Bronchial epithelial cell (primary cell): ENCODE data around the gene JAZF1. TPM values are rescaled to one million over a fixed set of nuclear protein-coding genes. Genes with fewer than 3 reads are reported as not detected.

Experiments
- DNase-seq: peaks from one replicate; pipeline ENCODE4 v3.0.0-alpha.2; 2010; ENCODE audit warnings: low read depth
- FAIRE-seq: peaks from 2 replicates; lab custom pipeline; 2011; peaks lifted over from hg19 to GRCh38; lab: Jason Lieb, UNC
- H3K27me3 ChIP-seq: 2 replicates; pipeline ENCODE4 v1.5.1; 2011; ENCODE audit warnings: low read length; ENCODE audit not compliant: control insufficient read depth, insufficient read depth
- H3K36me3 ChIP-seq: 2 replicates; pipeline ENCODE4 v1.5.1; 2011; ENCODE audit warnings: low read length; ENCODE audit not compliant: control insufficient read depth, insufficient read depth
- H3K4me3 ChIP-seq: 2 replicates; pipeline ENCODE4 v1.5.1; 2011; ENCODE audit warnings: mild to moderate bottlenecking, low read depth, low read length, control low read depth
- CTCF ChIP-seq: IDR thresholded peaks from 2 replicates; pipeline ENCODE4 v1.5.1; 2011; ENCODE audit warnings: mild to moderate bottlenecking, moderate library complexity, low read length, control low read depth, inconsistent platforms; ENCODE audit not compliant: insufficient read depth, severe bottlenecking
- total RNA-seq: library from RNA; depleted of rRNA; stranded (reverse); fragments of >200 nt; gene quantifications from 2 replicates; pipeline ENCODE4 v1.2.1, GENCODE V29; 2014

JAZF1 gene
- total RNA-seq, 1 donor from 2014 or later: 1.1 TPM

GRCh38 chr7:27920281-27920946, 260.2 kb downstream of the JAZF1 start:
- FAIRE-seq (no peak), DNase-seq (peak; percentile 42)
- no peaks in the 10 kb centered on the region for H3K27me3 ChIP-seq
- no peaks in the 10 kb centered on the region for H3K36me3 ChIP-seq
- H3K4me3 ChIP-seq: no peak overlapping the region
- no peak for TF ChIP-seq CTCF

GRCh38 chr7:27918503-27918902, 262.1 kb downstream of the JAZF1 start:
- no peak for DNase-seq
- TF ChIP-seq CTCF: no peak
- Histone ChIP-seq H3K27me3 (no peaks in the 10 kb centered on the region), H3K36me3 (no peaks in the 10 kb centered on the region), H3K4me3 (no peak overlapping the region)
- no peak for FAIRE-seq

DNA sequence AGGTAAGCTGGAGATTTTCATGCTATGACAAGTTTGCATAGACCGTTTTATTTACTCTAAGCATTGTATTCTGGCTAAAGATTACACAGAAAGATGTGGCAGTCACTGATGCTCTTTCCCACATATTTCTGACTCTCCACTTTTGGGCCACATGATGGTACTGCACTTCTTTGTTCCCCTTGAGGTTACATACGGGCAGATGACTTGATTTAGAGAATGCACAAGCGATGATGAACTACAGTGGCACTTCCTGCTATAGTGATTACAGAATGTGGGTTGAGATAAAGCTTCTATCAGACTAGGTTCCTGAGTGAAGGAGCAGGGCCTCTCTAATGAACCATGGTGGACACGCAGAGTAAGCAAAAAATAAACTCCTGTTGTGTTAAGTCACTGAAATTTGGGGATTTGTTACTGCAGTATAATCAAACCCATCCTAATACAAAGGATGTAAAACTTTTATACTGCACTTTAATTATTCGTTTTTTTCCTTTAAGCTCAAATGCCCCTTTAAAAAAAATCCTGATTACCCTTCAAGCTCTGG, 262.8 kb downstream of the JAZF1 start:
- no peak for FAIRE-seq
- DNase-seq: peak; percentile 82
- H3K36me3 ChIP-seq: no peaks in the 10 kb centered on the region
- no peaks in the 10 kb centered on the region for H3K27me3 ChIP-seq
- no peak overlapping the region for H3K4me3 ChIP-seq
- TF ChIP-seq CTCF: no peak

DNA sequence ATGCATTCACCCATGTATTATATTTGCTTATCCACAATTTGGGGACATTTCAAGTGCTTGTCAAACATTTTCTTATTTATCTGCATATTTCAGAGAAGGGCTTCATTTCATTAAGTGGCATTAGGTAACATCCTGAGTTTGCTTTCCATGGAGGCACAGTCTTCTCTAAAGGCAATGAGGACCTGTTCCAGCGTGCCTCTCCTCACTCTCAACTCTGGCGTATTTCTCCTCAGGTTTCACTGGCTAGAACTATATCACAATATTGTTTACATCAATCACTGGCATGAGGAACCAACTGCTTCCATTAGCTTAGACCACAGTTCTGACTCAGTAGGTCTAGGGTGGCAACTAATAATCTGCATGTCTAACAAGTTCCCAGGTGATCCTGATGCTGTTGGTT, 263.5 kb downstream of the JAZF1 start:
- Histone ChIP-seq H3K4me3 (no peak overlapping the region), H3K27me3 (no peaks in the 10 kb centered on the region), H3K36me3 (no peaks in the 10 kb centered on the region)
- DNase-seq (peak; percentile 98), FAIRE-seq (peak; percentile 89)
- no peak for TF ChIP-seq CTCF

DNA sequence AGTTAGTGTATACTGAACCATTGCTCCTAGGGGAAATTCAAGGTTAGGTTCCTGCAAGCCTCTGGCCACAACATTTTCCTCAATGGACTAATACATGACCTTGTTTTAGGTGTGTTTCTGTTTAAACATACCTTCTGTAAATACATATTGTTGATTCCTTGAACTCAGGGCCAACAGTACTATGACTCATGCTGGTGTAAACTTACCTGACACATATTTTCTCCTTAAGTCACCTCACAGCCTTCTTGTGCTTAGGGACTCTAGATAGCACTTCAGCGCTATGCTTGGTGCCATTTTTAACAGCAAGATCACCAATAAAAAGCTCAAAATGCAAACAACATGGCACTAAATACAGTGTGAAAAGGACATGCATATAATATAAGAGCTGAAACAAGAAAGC, 264.2 kb downstream of the JAZF1 start:
- FAIRE-seq (no peak), DNase-seq (peak; percentile 92)
- Histone ChIP-seq H3K36me3 (no peaks in the 10 kb centered on the region), H3K27me3 (no peaks in the 10 kb centered on the region), H3K4me3 (no peak overlapping the region)
- TF ChIP-seq CTCF: no peak

DNA sequence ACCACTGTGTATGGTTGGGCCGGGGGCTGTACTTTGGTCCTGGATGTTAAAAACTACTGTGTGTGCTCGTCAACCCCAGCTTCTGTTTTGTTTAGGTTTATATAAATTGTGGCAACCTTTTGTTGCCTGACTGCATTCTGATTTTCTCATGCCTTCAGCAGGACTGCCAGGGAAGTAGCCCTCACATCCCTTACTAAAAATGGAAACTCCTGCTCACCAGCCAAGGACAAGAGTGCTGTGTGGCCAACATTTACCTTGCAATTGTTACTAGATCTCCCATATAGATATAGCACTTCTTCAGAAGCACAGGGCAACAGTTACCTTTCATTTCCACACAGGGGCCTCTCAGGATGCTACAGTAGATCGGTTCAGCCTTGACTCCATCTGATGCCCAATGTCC, 266.2 kb downstream of the JAZF1 start:
- no peak for TF ChIP-seq CTCF
- Histone ChIP-seq H3K36me3 (no peaks in the 10 kb centered on the region), H3K27me3 (no peaks in the 10 kb centered on the region), H3K4me3 (no peak overlapping the region)
- FAIRE-seq (no peak), DNase-seq (no peak)
